Cardiac muscle cell (in vitro differentiated cells and primary cell): ENCODE measurements around the gene SNX6. TPM values are rescaled to one million over a fixed set of nuclear protein-coding genes. Genes with fewer than 3 reads are reported as not detected.
"Not testable (repeated sequence)": the region's sequence is repeated elsewhere in the genome, so short reads cannot be mapped to it uniquely, and the experiment has no call there.

Experiments
- DNase-seq, 2 donors: peaks; one replicate each; pipeline versions ENCODE4 v3.0.0 to v3.0.0-alpha.2; 2010 to 2017; ENCODE audit warnings: low read depth in 1 of 2, low spot score in 1 of 2
- H3K27ac ChIP-seq: fragments of 200-600 bp; sonication (generic); 2 replicates; pipeline ENCODE4 v1.5.1; 2016
- H3K27me3 ChIP-seq: fragments of 200-600 bp; sonication (generic); 2 replicates; pipeline ENCODE4 v1.6.0; 2016; ENCODE audit warnings: control low read depth
- H3K36me3 ChIP-seq: fragments of 200-600 bp; sonication (generic); 2 replicates; pipeline ENCODE4 v1.5.1; 2016; ENCODE audit warnings: control low read depth
- H3K4me1 ChIP-seq: fragments of 200-600 bp; sonication (generic); 2 replicates; pipeline ENCODE4 v1.8.1; 2017; ENCODE audit warnings: low read depth, mild to moderate bottlenecking, mixed run types
- H3K4me3 ChIP-seq: fragments of 200-600 bp; sonication (generic); 2 replicates; pipeline ENCODE4 v1.5.1; 2016; ENCODE audit warnings: mild to moderate bottlenecking
- H3K9me3 ChIP-seq: fragments of 200-600 bp; sonication (generic); 2 replicates; pipeline ENCODE4 v1.5.1; 2017; ENCODE audit warnings: low read depth, mild to moderate bottlenecking, control low read depth
- CTCF ChIP-seq: IDR thresholded peaks from 2 replicates; pipeline ENCODE4 v1.5.1; 2012; ENCODE audit warnings: low read depth, mild to moderate bottlenecking, low read length
- polyA plus RNA-seq: library from polyadenylated mRNA; unstranded; fragments of >200 nt; fragmentation: Nextera tagmentation; extraction: Ambion mirVana; gene quantifications from 2 replicates; pipeline ENCODE4 v1.2.1, GENCODE V29; 2016
- total RNA-seq: library from RNA; depleted of rRNA; stranded (reverse); fragments of >200 nt; gene quantifications from 2 replicates; pipeline ENCODE4 v1.2.3, GENCODE V29; 2016

Gene SNX6
- total and polyA plus RNA-seq, 2 experiments from 2014 or later: 83.1 to 95.1 TPM

- Histone ChIP-seq H3K36me3 (peaks cover 55% of the 10 kb centered on the region), H3K27ac (no peak overlapping the region), H3K27me3 (no peaks in the 10 kb centered on the region), H3K9me3 (no peaks in the 10 kb centered on the region), H3K4me3 (no peak overlapping the region), H3K4me1 (no peaks in the 10 kb centered on the region)
- TF ChIP-seq CTCF: no peak
- DNase-seq: no peak
Observed at GRCh38 chr14:34522496-34522895, 107.5 kb downstream of the SNX6 start.

GRCh38 chr14:34521071-34521470, 108.9 kb downstream of the SNX6 start:
- H3K27me3 ChIP-seq: not testable (repeated sequence)
- H3K36me3 ChIP-seq: peaks cover 49% of the 10 kb centered on the region

GRCh38 chr14:34520304-34520970, 109.5 kb downstream of the SNX6 start:
- H3K9me3 ChIP-seq, H3K27ac ChIP-seq, H3K27me3 ChIP-seq, H3K4me1 ChIP-seq, DNase-seq, H3K4me3 ChIP-seq: not testable (repeated sequence)
- H3K36me3 ChIP-seq: peaks cover 49% of the 10 kb centered on the region

More at GRCh38 chr14:34521071-34521470, 108.9 kb downstream of the SNX6 start:
- DNase-seq, H3K4me1 ChIP-seq, H3K27ac ChIP-seq, H3K4me3 ChIP-seq, H3K9me3 ChIP-seq: not testable (repeated sequence)

Other genes with a start within 250 kb of the SNX6 start
- 12.5 and 17.2 TPM in 2 replicates for gene SPTSSA, start 167.9 kb downstream of the SNX6 start, total RNA-seq
- 38.0 and 40.1 TPM in 2 replicates for gene SPTSSA, start 167.9 kb downstream of the SNX6 start, polyA plus RNA-seq
- 42.3 and 42.4 TPM in 2 replicates for gene EAPP, start 90.4 kb downstream of the SNX6 start, total RNA-seq
- gene EAPP, start 90.4 kb downstream of the SNX6 start, polyA plus RNA-seq: 53.2 and 72.3 TPM in 2 replicates
- gene CFL2, start 84.4 kb upstream of the SNX6 start, total RNA-seq: 37.5 and 73.1 TPM in 2 replicates
- 143 and 186 TPM in 2 replicates for gene CFL2, start 84.4 kb upstream of the SNX6 start, polyA plus RNA-seq
- gene BAZ1A, start 245.2 kb upstream of the SNX6 start, total RNA-seq: 5.2 and 11.1 TPM in 2 replicates
- gene BAZ1A, start 245.2 kb upstream of the SNX6 start, polyA plus RNA-seq: 7.2 and 10.7 TPM in 2 replicates